K562 (cell line): Measurements from ENCODE around the gene TAF10. TPM values are rescaled to one million over a fixed set of nuclear protein-coding genes. Genes with fewer than 3 reads are reported as not detected.

ENCODE experiments used
- ARID2 ChIP-seq: fragments of 450-650 bp; IDR thresholded peaks from 2 replicates; pipeline ENCODE4 v1.6.1; 2017; ENCODE audit warnings: antibody characterized with exemption, mild to moderate bottlenecking
- ATF3 ChIP-seq, 2 experiments: fragments of 450-650 bp in 1 of 2; sonication (generic) in 1 of 2; formaldehyde crosslinking in 1 of 2; IDR thresholded peaks in 1 of 2; conservative IDR thresholded peaks in 1 of 2; 2 replicates each; pipeline versions ENCODE4 v1.6.1 to v1.8.1; 2016 to 2023; ENCODE audit warnings: mild to moderate bottlenecking in 2 of 2, moderate library complexity in 2 of 2, inconsistent platforms in 1 of 2, missing genetic modification reagents in 1 of 2
- MGA ChIP-seq: fragments of 450-650 bp; IDR thresholded peaks from 2 replicates; pipeline ENCODE4 v1.6.1; 2016; ENCODE audit warnings: mild to moderate bottlenecking, moderate library complexity
- NCOA4 ChIP-seq: fragments of 450-650 bp; IDR thresholded peaks from 2 replicates; pipeline ENCODE4 v1.6.1; 2018; ENCODE audit warnings: mild to moderate bottlenecking; ENCODE audit not compliant: partially characterized antibody
- NFRKB ChIP-seq: fragments of 450-650 bp; IDR thresholded peaks from 2 replicates; pipeline ENCODE4 v1.6.1; 2016; ENCODE audit warnings: low read depth
- SIN3A ChIP-seq, 2 experiments: fragments of 150-350 bp in 1 of 2; IDR thresholded peaks; 2 replicates each; pipeline ENCODE4 v1.6.1; 2011 to 2016; ENCODE audit warnings: borderline replicate concordance in 2 of 2, low read depth in 2 of 2, low read length in 2 of 2, mild to moderate bottlenecking in 2 of 2, moderate library complexity in 2 of 2; ENCODE audit not compliant: control insufficient read depth in 1 of 2
- UBTF ChIP-seq, 2 experiments: IDR thresholded peaks; 2 replicates each; pipeline ENCODE4 v1.6.1; 2012; ENCODE audit warnings: improper control_type of control experiment in 2 of 2, low read depth in 2 of 2, low read length in 2 of 2, borderline replicate concordance in 1 of 2
- ZNF41 ChIP-seq: fragments of 250-450 bp; sonication (Bioruptor Pico); conservative IDR thresholded peaks from 2 replicates; pipeline ENCODE4 v1.4.0; 2020; ENCODE audit warnings: mild to moderate bottlenecking
- polyA plus RNA-seq, 8 experiments: library from polyadenylated mRNA; depleted of rRNA in 4 of 8; stranded (reverse) in 5 of 8; unstranded in 3 of 8; fragments of >200 nt; fragmentation: Nextera tagmentation in 2 of 8; fragmentation: Illumina TruSeq in 1 of 8; extraction: Ambion mirVana in 2 of 8; extraction: Trizol in 1 of 8; gene quantifications; 2 replicates each; pipeline versions ENCODE4 v1.2.1 to v1.2.3, GENCODE V29; 2011 to 2014; ENCODE audit warnings: inconsistent platforms in 1 of 8, missing spikeins in 1 of 8
- total RNA-seq, 7 experiments: library from RNA; depleted of rRNA in 6 of 7; stranded (reverse); fragments of >200 nt in 6 of 7; fragmentation: Illumina TruSeq in 2 of 7; extraction: Trizol in 2 of 7; gene quantifications; 2 replicates each; pipeline versions ENCODE4 v1.2.1 to v1.2.3, GENCODE V29; 2011 to 2021; ENCODE audit warnings: low replicate concordance in 1 of 7

Gene TAF10
- total and polyA plus RNA-seq, 9 of the 15 experiments (the other 6 are each of a cell fraction or from before 2014, with no cell fraction given) = 19.5 to 197 (median 121) TPM

GRCh38 chr11:6608011-6608410 is 4.0 kb downstream of the TAF10 start (continued):
- no peak for TF ChIP-seq MGA
- no peak for TF ChIP-seq NFRKB
- TF ChIP-seq SIN3A (IDR thresholded peaks at IDR 0.05; ENCODE audit: borderline replicate concordance in 2 of 2, control insufficient read depth in 1 of 2, low read depth in 2 of 2, low read length in 2 of 2) = no peak
- no peak for TF ChIP-seq ZNF41 (CRISPR knock-in tag)
- TF ChIP-seq ATF3 (IDR thresholded peaks at IDR 0.05) = no peak
- TF ChIP-seq ATF3 (CRISPR knock-in tag; conservative IDR thresholded peaks at IDR 0.05) = no peak
- TF ChIP-seq UBTF (IDR thresholded peaks at IDR 0.05; ENCODE audit: borderline replicate concordance in 1 of 2, low read depth in 2 of 2, low read length in 2 of 2) = no peak
- no peak for TF ChIP-seq ARID2
- TF ChIP-seq NCOA4 = no peak
